Measurements from ENCODE around the gene PTOV1.

PTOV1 gene

DNA sequence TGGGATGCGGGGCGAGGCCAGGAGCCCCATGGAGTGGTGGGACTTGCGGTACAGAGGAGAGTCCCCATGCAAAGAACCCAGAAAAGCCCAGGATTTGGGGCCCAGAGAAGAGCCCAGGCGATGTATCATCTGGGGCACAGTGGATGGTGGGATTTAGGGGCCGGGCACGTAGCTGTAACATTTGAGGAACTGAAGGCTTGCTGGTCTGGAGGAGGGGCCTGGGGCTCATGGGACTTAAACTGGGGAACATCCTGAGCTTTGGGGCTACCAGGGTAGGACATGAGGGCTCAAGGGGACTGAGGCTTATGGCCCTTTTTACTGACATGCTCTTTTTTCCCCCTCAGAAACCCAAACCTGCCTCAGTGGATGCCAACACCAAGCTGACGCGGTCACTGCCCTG, 19.4 kb upstream of the PTOV1 start:
- Histone ChIP-seq H3K4me3 (replicated peaks; ENCODE audit: low read depth, low read length) (no peak overlapping the region), H3K27me3 (replicated peaks; ENCODE audit: control insufficient read depth, insufficient read depth, low read length) (no peaks in the 10 kb centered on the region), H3K36me3 (ENCODE audit: control insufficient read depth, insufficient read depth, low read length) (peaks cover 40% of the 10 kb centered on the region)
- TF ChIP-seq, protein P1, sequence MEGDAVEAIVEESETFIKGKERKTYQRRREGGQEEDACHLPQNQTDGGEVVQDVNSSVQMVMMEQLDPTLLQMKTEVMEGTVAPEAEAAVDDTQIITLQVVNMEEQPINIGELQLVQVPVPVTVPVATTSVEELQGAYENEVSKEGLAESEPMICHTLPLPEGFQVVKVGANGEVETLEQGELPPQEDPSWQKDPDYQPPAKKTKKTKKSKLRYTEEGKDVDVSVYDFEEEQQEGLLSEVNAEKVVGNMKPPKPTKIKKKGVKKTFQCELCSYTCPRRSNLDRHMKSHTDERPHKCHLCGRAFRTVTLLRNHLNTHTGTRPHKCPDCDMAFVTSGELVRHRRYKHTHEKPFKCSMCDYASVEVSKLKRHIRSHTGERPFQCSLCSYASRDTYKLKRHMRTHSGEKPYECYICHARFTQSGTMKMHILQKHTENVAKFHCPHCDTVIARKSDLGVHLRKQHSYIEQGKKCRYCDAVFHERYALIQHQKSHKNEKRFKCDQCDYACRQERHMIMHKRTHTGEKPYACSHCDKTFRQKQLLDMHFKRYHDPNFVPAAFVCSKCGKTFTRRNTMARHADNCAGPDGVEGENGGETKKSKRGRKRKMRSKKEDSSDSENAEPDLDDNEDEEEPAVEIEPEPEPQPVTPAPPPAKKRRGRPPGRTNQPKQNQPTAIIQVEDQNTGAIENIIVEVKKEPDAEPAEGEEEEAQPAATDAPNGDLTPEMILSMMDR (IDR thresholded peaks at IDR 0.05; ENCODE audit: insufficient read depth, low read length, poor library complexity, severe bottlenecking): no peak
- DNase-seq (ENCODE audit: extremely low read depth, insufficient read length): no peak

DNA sequence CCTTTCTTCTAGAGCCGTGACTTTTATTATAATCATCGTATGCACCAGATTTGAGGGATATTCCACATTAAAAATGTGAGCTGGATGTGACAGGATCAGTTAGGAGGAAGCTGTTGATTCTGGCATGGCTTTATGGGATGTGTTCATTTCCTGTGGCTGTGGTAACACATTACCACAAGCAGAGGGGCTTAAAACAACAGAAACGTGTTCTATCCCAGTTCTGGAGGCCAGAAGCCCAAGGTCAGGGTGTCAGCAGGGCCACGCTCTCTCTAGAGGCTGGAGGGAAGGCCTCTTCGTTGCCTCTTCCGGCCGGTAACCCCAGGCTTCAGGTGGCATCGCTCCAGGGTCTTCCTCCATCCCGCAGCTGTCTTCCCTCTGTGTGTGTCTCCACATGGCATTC, 18.4 kb upstream of the PTOV1 start:
- TF ChIP-seq, protein P1 (IDR thresholded peaks at IDR 0.05; ENCODE audit: insufficient read depth, low read length, poor library complexity, severe bottlenecking): no peak
- H3K27me3 ChIP-seq (replicated peaks; ENCODE audit: control insufficient read depth, insufficient read depth, low read length): no peaks in the 10 kb centered on the region
- H3K36me3 ChIP-seq (ENCODE audit: control insufficient read depth, insufficient read depth, low read length): peaks cover 44% of the 10 kb centered on the region
- DNase-seq (ENCODE audit: extremely low read depth, insufficient read length): no peak
- H3K4me3 ChIP-seq (replicated peaks; ENCODE audit: low read depth, low read length): no peak overlapping the region

DNA sequence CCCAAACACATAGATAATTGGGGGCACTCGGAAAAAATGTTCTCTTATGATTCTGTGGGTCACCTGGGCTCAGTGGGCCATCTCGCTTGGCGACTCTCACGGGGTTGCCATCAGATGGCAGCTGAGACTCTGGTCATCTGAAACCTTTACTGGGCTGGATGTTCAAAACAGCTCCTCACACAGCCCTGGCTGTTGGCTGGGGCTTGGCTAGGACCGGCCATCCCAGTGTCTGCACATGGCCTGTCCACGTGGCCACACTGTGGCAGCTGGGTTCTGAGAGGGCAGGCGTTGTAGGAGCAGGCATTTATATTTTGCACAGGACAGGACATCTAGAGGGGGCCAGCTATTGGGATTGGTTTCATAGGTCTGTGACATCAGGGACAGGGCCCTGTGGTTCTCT, 17.4 kb upstream of the PTOV1 start:
- H3K27me3 ChIP-seq (replicated peaks; ENCODE audit: control insufficient read depth, insufficient read depth, low read length): no peaks in the 10 kb centered on the region
- no peak overlapping the region for H3K4me3 ChIP-seq (replicated peaks; ENCODE audit: low read depth, low read length)
- no peak for DNase-seq (ENCODE audit: extremely low read depth, insufficient read length)
- TF ChIP-seq, protein P1 (IDR thresholded peaks at IDR 0.05; ENCODE audit: insufficient read depth, low read length, poor library complexity, severe bottlenecking): no peak
- H3K36me3 ChIP-seq (ENCODE audit: control insufficient read depth, insufficient read depth, low read length): peaks cover 45% of the 10 kb centered on the region

DNA sequence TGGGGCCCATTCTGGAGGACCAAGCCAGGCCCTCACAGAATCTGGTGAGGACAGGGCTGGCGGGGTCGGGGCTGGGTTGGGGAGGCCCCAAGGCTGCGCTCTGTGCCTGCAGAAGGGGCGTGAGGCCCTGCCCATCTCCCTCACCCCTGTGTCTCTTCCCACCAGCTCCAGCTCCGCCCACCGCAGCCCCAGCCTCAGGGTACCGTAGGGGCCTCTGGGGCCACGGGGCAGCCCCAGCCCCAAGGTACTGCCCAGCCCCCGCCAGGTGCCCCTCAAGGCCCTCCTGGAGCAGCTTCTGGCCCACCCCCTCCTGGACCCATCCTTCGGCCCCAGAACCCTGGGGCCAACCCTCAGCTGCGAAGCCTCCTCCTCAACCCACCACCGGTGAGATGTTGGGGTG, 15.4 kb upstream of the PTOV1 start:
- TF ChIP-seq, protein P1 (IDR thresholded peaks at IDR 0.05; ENCODE audit: insufficient read depth, low read length, poor library complexity, severe bottlenecking): no peak
- Histone ChIP-seq H3K36me3 (ENCODE audit: control insufficient read depth, insufficient read depth, low read length) (peaks cover 49% of the 10 kb centered on the region), H3K4me3 (replicated peaks; ENCODE audit: low read depth, low read length) (no peak overlapping the region), H3K27me3 (replicated peaks; ENCODE audit: control insufficient read depth, insufficient read depth, low read length) (no peaks in the 10 kb centered on the region)
- DNase-seq (ENCODE audit: extremely low read depth, insufficient read length): no peak

DNA sequence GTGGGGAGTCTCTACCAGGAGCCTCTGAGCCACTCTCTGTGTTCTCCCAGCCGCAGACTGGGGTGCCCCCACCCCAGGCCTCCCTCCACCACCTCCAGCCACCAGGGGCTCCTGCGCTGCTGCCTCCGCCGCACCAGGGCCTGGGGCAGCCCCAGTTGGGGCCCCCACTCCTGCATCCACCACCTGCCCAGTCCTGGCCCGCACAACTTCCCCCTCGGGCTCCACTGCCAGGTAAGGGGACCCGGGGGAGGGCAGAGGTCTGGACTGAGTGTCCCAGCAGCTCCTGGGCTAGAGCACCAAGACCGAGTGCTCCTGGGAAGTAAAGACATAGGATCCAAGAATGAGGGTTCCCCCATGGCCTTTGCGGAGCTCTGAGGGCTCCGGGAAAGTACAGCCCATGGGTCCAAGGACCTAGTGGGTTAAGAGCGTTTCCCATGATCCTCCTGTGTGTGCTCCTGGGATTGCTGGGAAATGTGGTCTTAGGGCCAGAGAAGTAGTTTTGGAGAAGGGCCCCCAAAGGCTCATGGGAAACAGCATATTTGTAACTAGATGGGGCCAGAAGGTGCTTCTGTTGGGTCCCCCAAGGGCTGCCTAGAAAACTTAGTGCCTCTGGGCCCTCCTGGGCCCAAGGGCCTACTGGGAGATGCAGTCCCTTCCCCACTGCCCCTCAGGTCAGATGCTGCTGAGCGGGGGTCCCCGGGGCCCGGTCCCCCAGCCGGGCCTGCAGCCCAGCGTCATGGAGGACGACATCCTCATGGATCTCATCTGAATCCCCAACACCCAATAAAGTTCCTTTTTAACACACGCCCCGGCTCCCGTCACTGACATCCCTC, 14.6 kb upstream of the PTOV1 start:
- Histone ChIP-seq H3K27me3 (replicated peaks; ENCODE audit: control insufficient read depth, insufficient read depth, low read length) (no peaks in the 10 kb centered on the region), H3K4me3 (replicated peaks; ENCODE audit: low read depth, low read length) (no peak overlapping the region), H3K36me3 (ENCODE audit: control insufficient read depth, insufficient read depth, low read length) (peaks cover 45% of the 10 kb centered on the region)
- TF ChIP-seq, protein P1 (IDR thresholded peaks at IDR 0.05; ENCODE audit: insufficient read depth, low read length, poor library complexity, severe bottlenecking): no peak
- DNase-seq (ENCODE audit: extremely low read depth, insufficient read length): no peak

DNA sequence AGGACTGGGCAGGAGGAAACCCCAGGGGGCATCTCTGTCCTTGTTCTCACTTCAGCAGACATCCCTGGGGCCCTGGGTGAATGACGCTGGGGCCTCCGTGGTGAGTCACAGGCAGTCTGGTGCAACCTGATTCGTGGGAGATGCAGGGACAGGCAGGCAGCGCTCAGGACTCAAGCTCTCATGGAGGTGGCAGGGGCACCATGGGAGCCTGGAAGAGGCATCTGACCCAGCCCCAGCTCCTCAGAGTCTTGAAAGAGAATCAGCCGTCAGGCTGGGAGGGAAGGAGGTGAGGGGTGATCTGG, 14.0 kb upstream of the PTOV1 start:
- Histone ChIP-seq H3K4me3 (replicated peaks; ENCODE audit: low read depth, low read length) (no peak overlapping the region), H3K36me3 (ENCODE audit: control insufficient read depth, insufficient read depth, low read length) (peaks cover 43% of the 10 kb centered on the region), H3K27me3 (replicated peaks; ENCODE audit: control insufficient read depth, insufficient read depth, low read length) (no peaks in the 10 kb centered on the region)
- TF ChIP-seq, protein P1 (IDR thresholded peaks at IDR 0.05; ENCODE audit: insufficient read depth, low read length, poor library complexity, severe bottlenecking): no peak
- no peak for DNase-seq (ENCODE audit: extremely low read depth, insufficient read length)
